A549 (cell line): ENCODE results near the gene CNBD2. TPM values are rescaled to one million over a fixed set of nuclear protein-coding genes. Genes with fewer than 3 reads are reported as not detected.
A peak's percentile ranks its signal among the peaks of the same experiment; 100 is the strongest.

Experiments used
- ATAC-seq, 2 experiments: fragments of 200-7000 bp in 1 of 2; fragments of >200 bp in 1 of 2; cut with Nextera tagmentation in 1 of 2; cut with Tn5 transposase in 1 of 2; 3 replicates each; pipeline versions ENCODE4 v1.8.0 to v1.9.1; 2018 to 2020; ENCODE audit warnings: mild to moderate bottlenecking in 1 of 2, moderate library complexity in 1 of 2
- CTCF ChIA-PET: fragments of 300-600 bp; sonication (Branson Sonifier 250); formaldehyde crosslinking; extraction: SDS; loops from one replicate; lab custom pipeline; 2021; ENCODE audit warnings: antibody characterized with exemption, inconsistent platforms; lab: Yijun Ruan, JAX
- POLR2A ChIA-PET: fragments of 350-600 bp; formaldehyde crosslinking; extraction: SDS; loops from one replicate; lab custom pipeline; 2021; ENCODE audit warnings: antibody characterized with exemption, inconsistent platforms; lab: Yijun Ruan, JAX
- DNase-seq, 2 experiments: peaks; one replicate each; pipeline versions ENCODE4 v3.0.0 to v3.0.0-alpha.2; 2011 to 2016; ENCODE audit warnings: low read depth in 1 of 2, low spot score in 1 of 2
- FAIRE-seq: peaks from 2 replicates; lab custom pipeline; 2011; peaks lifted over from hg19 to GRCh38; lab: Jason Lieb, UNC
- H3K27ac ChIP-seq, 2 experiments: fragments of >200 bp; sonication (Bioruptor Twin); formaldehyde crosslinking; 3 replicates each; pipeline ENCODE4 v1.5.1; 2016 to 2017
- H3K4me1 ChIP-seq: fragments of >200 bp; sonication (Bioruptor Twin); formaldehyde crosslinking; 3 replicates; pipeline ENCODE4 v1.6.1; 2016
- H3K4me2 ChIP-seq: fragments of >200 bp; sonication (Bioruptor Twin); formaldehyde crosslinking; 3 replicates; pipeline ENCODE4 v1.6.1; 2016
- H3K4me3 ChIP-seq: fragments of >200 bp; sonication (Bioruptor Twin); formaldehyde crosslinking; 3 replicates; pipeline ENCODE4 v1.5.1; 2016
- H3K9me3 ChIP-seq: fragments of >200 bp; sonication (Bioruptor Twin); formaldehyde crosslinking; 3 replicates; pipeline ENCODE4 v1.6.1; 2016
- CTCF ChIP-seq: fragments of >200 bp; sonication (Bioruptor Twin); formaldehyde crosslinking; IDR thresholded peaks from 3 replicates; pipeline ENCODE4 v1.5.1; 2016
- E2F6 ChIP-seq: IDR thresholded peaks from 2 replicates; pipeline ENCODE4 v1.6.1; 2012; ENCODE audit warnings: low read depth, borderline replicate concordance
- FOSL2 ChIP-seq, 2 experiments: fragments of 450-650 bp in 1 of 2; fragments of >200 bp in 1 of 2; sonication (Bioruptor Twin) in 1 of 2; formaldehyde crosslinking; IDR thresholded peaks; 2 replicates each; pipeline versions ENCODE4 v1.5.0 to v1.6.1; 2016 to 2020; ENCODE audit warnings: mild to moderate bottlenecking in 1 of 2, moderate library complexity in 1 of 2
- HMGXB4 ChIP-seq: fragments of 250-450 bp; sonication (Bioruptor Pico); IDR thresholded peaks from 2 replicates; pipeline ENCODE4 v1.5.0; 2021; ENCODE audit warnings: mild to moderate bottlenecking, moderate library complexity, borderline replicate concordance
- MAZ ChIP-seq: fragments of 150-350 bp; IDR thresholded peaks from 2 replicates; pipeline ENCODE4 v1.6.1; 2014; ENCODE audit warnings: antibody characterized with exemption, low read depth, low read length, borderline replicate concordance
- PHF8 ChIP-seq: fragments of 200-600 bp; sonication (generic); IDR thresholded peaks from 2 replicates; pipeline ENCODE4 v1.6.1; 2016; ENCODE audit warnings: low read depth, mild to moderate bottlenecking, antibody characterized with exemption, moderate library complexity, borderline replicate concordance
- RARB ChIP-seq: fragments of 250-450 bp; sonication (Bioruptor Pico); IDR thresholded peaks from 2 replicates; pipeline ENCODE4 v1.8.0; 2021; ENCODE audit warnings: mild to moderate bottlenecking, moderate library complexity
- RFX5 ChIP-seq: fragments of 450-650 bp; IDR thresholded peaks from 2 replicates; pipeline ENCODE4 v1.7.1; 2014; ENCODE audit warnings: antibody characterized with exemption, mild to moderate bottlenecking, moderate library complexity
- TFCP2L1 ChIP-seq: fragments of 250-450 bp; sonication (Bioruptor Pico); IDR thresholded peaks from 2 replicates; pipeline ENCODE4 v1.5.0; 2021; ENCODE audit warnings: mild to moderate bottlenecking
- TP53 ChIP-seq: fragments of 250-450 bp; sonication (Bioruptor Pico); IDR thresholded peaks from 2 replicates; pipeline ENCODE4 v1.5.0; 2021; ENCODE audit warnings: mild to moderate bottlenecking, moderate library complexity
- WGBS: methylation state at CpG from one replicate; pipeline ENCODE4 v1.1.6; 2017; ENCODE audit errors: missing lambda C conversion rate; 5-methylcytosine and 5-hydroxymethylcytosine counted together
- polyA plus RNA-seq, 4 experiments: library from polyadenylated mRNA; depleted of rRNA in 3 of 4; stranded (reverse); fragments of >200 nt; fragmentation: RNase III in 1 of 4; extraction: RNeasy Plus Mini Kit Qiagen cat#74134 plus additional on column Dnase treatment in 1 of 4; gene quantifications; 2 replicates in 3 of 4; 3 replicates in 1 of 4; pipeline ENCODE4 v1.2.3, GENCODE V29; 2011 to 2017

Gene CNBD2
- polyA plus RNA-seq, 2 of the 4 experiments (the other 2 are of a cell fraction) = 4.3 to 5.4 TPM

GRCh38 chr20:35972462-35972861 is 4.1 kb downstream of the CNBD2 start:
- no peaks in the 10 kb centered on the region for H3K9me3 ChIP-seq
- TF ChIP-seq PHF8 (no peak), TP53 (no peak), MAZ (no peak), CTCF (no peak), FOSL2 (IDR thresholded peaks at IDR 0.05) (no peak), FOSL2 (CRISPR knock-in tag; IDR thresholded peaks at IDR 0.05) (no peak)
- ChIA-PET CTCF (interaction anchor here (1.0 to 1.4 kb wide), 2 partner anchors 20 to 22 kb away, joined by 3 to 4 read pairs; no protein-coding TSS in a partner anchor), POLR2A (no interaction called here)
- no peak for DNase-seq
- 86% methylated on average over 4 of the region's 4 CpGs for WGBS
- H3K4me3 ChIP-seq = no peak overlapping the region
- ATAC-seq = no peak
- H3K27ac ChIP-seq = no peak overlapping the region
- no peak for FAIRE-seq
- peaks cover 4% of the 10 kb centered on the region; the same call in 1 of the 3 replicates for H3K4me1 ChIP-seq
- no peak overlapping the region for H3K4me2 ChIP-seq

- ATAC-seq = peak in 1 of 2 experiments; percentile 55; a peak in 3 of 6 replicates
- TF ChIP-seq TFCP2L1 (no peak), RFX5 (peak; percentile 92)
- no peak for DNase-seq
- H3K27ac ChIP-seq = no peak overlapping the region
- H3K4me1 ChIP-seq = peaks cover 8% of the 10 kb centered on the region; the same call in 2 of the 3 replicates
- H3K9me3 ChIP-seq = no peaks in the 10 kb centered on the region
- H3K4me3 ChIP-seq = no peak overlapping the region
- 69% methylated on average over 4 of the region's 4 CpGs for WGBS
- POLR2A ChIA-PET = no interaction called here
- no peak for FAIRE-seq
- CTCF ChIA-PET = interaction anchor here (0.6 to 14.2 kb wide), 5 partner anchors 19 to 411 kb away, joined by 4 to 137 read pairs (median 7); partner anchors contain the start of gene SCAND1
- no peak overlapping the region for H3K4me2 ChIP-seq
These were observed 5.9 kb downstream of the CNBD2 start for GRCh38 chr20:35974256-35974655.

- POLR2A ChIA-PET = no interaction called here
These were observed 7.4 kb downstream of the CNBD2 start for GRCh38 chr20:35975576-35976373.

More at GRCh38 chr20:35975576-35976373, 7.4 kb downstream of the CNBD2 start:
- ATAC-seq = no peak; a peak in 1 of 6 replicates
- Histone ChIP-seq H3K4me2 (no peak overlapping the region), H3K4me1 (peaks cover 13% of the 10 kb centered on the region; the same call in 2 of the 3 replicates), H3K27ac (no peak overlapping the region), H3K9me3 (no peaks in the 10 kb centered on the region), H3K4me3 (no peak overlapping the region)
- no peak for FAIRE-seq
- CTCF ChIA-PET = interaction anchor here (1.7 to 14.2 kb wide), 2 partner anchors 17 to 163 kb away, joined by 8 to 137 read pairs; no protein-coding TSS in a partner anchor
- WGBS = 75% methylated on average over 9 of the region's 9 CpGs
- DNase-seq = no peak
- TF ChIP-seq MAZ = no peak
- TF ChIP-seq HMGXB4 (CRISPR knock-in tag) = no peak
- TF ChIP-seq RARB (CRISPR knock-in tag) = no peak
- no peak for TF ChIP-seq RFX5
- TF ChIP-seq E2F6 = no peak
- TF ChIP-seq FOSL2 (IDR thresholded peaks at IDR 0.05) = no peak
- no peak for TF ChIP-seq FOSL2 (CRISPR knock-in tag; IDR thresholded peaks at IDR 0.05)
- TF ChIP-seq, all 56 proteins: peak for 0
